ENCODE results near the gene TXNRD2. TPM values are rescaled to one million over a fixed set of nuclear protein-coding genes. Genes with fewer than 3 reads are reported as not detected.

The TXNRD2 gene
- total and polyA plus RNA-seq, 2 of the 4 experiments (the other 2 are of a cell fraction), result 15.6 to 25.7 TPM

GRCh38 chr22:19909350-19910179, 32.1 kb downstream of the TXNRD2 start:
- TF ChIP-seq CHD1 (IDR thresholded peaks at IDR 0.05; ENCODE audit: low read depth, low read length) (no peak), FOS (IDR thresholded peaks at IDR 0.05; ENCODE audit: low read depth, low read length) (no peak), CTCF (conservative IDR thresholded peaks at IDR 0.05; ENCODE audit: low read depth, low read length) (peak; percentile 94), SMC3 (IDR thresholded peaks at IDR 0.05; ENCODE audit: low read depth, low read length) (peak; percentile 99), RAD21 (IDR thresholded peaks at IDR 0.05; ENCODE audit: low read length) (peak; percentile 99), POLR2A (IDR thresholded peaks at IDR 0.05; ENCODE audit: low read depth, low read length) (peak; percentile 39; the same call in 1 of the 2 replicates), NFE2L2 (IDR thresholded peaks at IDR 0.05; ENCODE audit: low read depth, low read length) (no peak)
- TF ChIP-seq, protein P1, sequence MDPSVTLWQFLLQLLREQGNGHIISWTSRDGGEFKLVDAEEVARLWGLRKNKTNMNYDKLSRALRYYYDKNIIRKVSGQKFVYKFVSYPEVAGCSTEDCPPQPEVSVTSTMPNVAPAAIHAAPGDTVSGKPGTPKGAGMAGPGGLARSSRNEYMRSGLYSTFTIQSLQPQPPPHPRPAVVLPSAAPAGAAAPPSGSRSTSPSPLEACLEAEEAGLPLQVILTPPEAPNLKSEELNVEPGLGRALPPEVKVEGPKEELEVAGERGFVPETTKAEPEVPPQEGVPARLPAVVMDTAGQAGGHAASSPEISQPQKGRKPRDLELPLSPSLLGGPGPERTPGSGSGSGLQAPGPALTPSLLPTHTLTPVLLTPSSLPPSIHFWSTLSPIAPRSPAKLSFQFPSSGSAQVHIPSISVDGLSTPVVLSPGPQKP (IDR thresholded peaks at IDR 0.05; ENCODE audit: borderline replicate concordance, low read depth, low read length), result no peak
- H3K9ac ChIP-seq (ENCODE audit: low read depth, low read length), result no peak overlapping the region
- peak overlapping the region; percentile 30 to 94; a peak in 3 of 4 replicates for H4K8ac ChIP-seq (ENCODE audit: low read depth in 2 of 2, low read length in 2 of 2)
- peak overlapping the region; percentile 87 for H2BK120ac ChIP-seq (ENCODE audit: low read depth, low read length)
- POLR2A ChIA-PET (ENCODE audit: unreplicated experiment), result no interaction called here
- H3K18ac ChIP-seq (ENCODE audit: low read depth, low read length), result 0 out of 2 replicates have a peak overlapping the region, but pooled peaks have one; percentile 17
- peak overlapping the region; percentile 80 for H2AFZ ChIP-seq (replicated peaks; ENCODE audit: low read length, poor library complexity)
- peak overlapping the region; percentile 67; the same call in 1 of the 2 replicates for H3K23ac ChIP-seq (ENCODE audit: low read depth, low read length)
- 40% methylated on average over 2 of the region's 6 CpGs; no CpG with 5 or more reads in 1 of the 2 experiments for WGBS, 2 experiments (ENCODE audit: extremely low coverage in 2 of 2, insufficient read length in 1 of 2)
- H3K56ac ChIP-seq (ENCODE audit: extremely low read depth, insufficient read depth, low read length), result no peak overlapping the region
- no peak overlapping the region for H3K4me2 ChIP-seq (ENCODE audit: low read depth, low read length)
- ATAC-seq (ENCODE audit: low read depth) (peak; percentile 99), DNase-seq (peak; percentile 73)
- H3K4ac ChIP-seq (ENCODE audit: low read depth, low read length), result peak overlapping the region; percentile 97
- BruUV-seq (replicated peaks), result no TSS peak
- H2BK20ac ChIP-seq (ENCODE audit: low read depth, low read length), result peak overlapping the region; percentile 80
- no peaks in the 10 kb centered on the region; the same call in 1 of the 2 replicates for H3K9me3 ChIP-seq (ENCODE audit: control insufficient read depth, insufficient read depth, low read length)
- H3K36me3 ChIP-seq (ENCODE audit: control insufficient read depth, insufficient read depth, low read length), result peaks cover 15% of the 10 kb centered on the region
- H3K4me1 ChIP-seq (ENCODE audit: control insufficient read depth, insufficient read depth, low read length), result peaks cover 8% of the 10 kb centered on the region
- dilution Hi-C loops (cut with HindIII; ENCODE audit: low sequenced_read_pairs, unreplicated experiment), result no loop called here
- H4K20me1 ChIP-seq (ENCODE audit: insufficient read depth, low read length), result no peaks in the 10 kb centered on the region
- H2AK9ac ChIP-seq (replicated peaks; ENCODE audit: low read depth, low read length, poor library complexity), result peak overlapping the region; percentile 94
- intact Hi-C loops (cut with micrococcal nuclease), result loop anchor here (1.0 kb wide), 2 partner anchors 55 to 179 kb away; partner anchors contain the start of genes GNB1L and RTL10
- H4K91ac ChIP-seq (ENCODE audit: insufficient read depth, low read depth, low read length), result peak overlapping the region; percentile 67
- peaks cover 6% of the 10 kb centered on the region; the same call in 1 of the 2 replicates for H3K9me1 ChIP-seq (ENCODE audit: insufficient read depth, low read length)
- peak overlapping the region; percentile 92 for H3K14ac ChIP-seq (replicated peaks; ENCODE audit: low read depth, low read length)
- in situ Hi-C loops (cut with MboI; ENCODE audit: low sequenced_read_pairs), result loop anchor here (5.0 kb wide), 1 partner anchor 177 kb away; no protein-coding TSS in a partner anchor
- peak overlapping the region; percentile 79 for H2BK5ac ChIP-seq (ENCODE audit: low read depth, low read length, poor library complexity, severe bottlenecking)
- no peak overlapping the region for H3K27ac ChIP-seq (ENCODE audit: insufficient read depth, low read length)
- peaks cover 0 to 7% of the 10 kb centered on the region in 2 experiments; a peak in 2 of 4 replicates for H3K79me1 ChIP-seq (ENCODE audit: low read depth in 1 of 2, low read length in 2 of 2)
- H4K5ac ChIP-seq (ENCODE audit: low read depth, low read length), result peak overlapping the region; percentile 21
- peak overlapping the region; percentile 99 for H2AK5ac ChIP-seq (ENCODE audit: low read depth, low read length)
- peak overlapping the region; percentile 21; the same call in 1 of the 3 replicates for H2BK15ac ChIP-seq (ENCODE audit: low read depth, low read length)
- CTCF ChIA-PET, result interaction anchor here (0.5 to 2.0 kb wide), 7 partner anchors 54 to 570 kb away, joined by 3 to 27 read pairs (median 4); no protein-coding TSS in a partner anchor
- no peak overlapping the region for H3K4me3 ChIP-seq (ENCODE audit: insufficient read depth, low read depth, low read length)
- no peaks in the 10 kb centered on the region for H3K27me3 ChIP-seq (ENCODE audit: control insufficient read depth, insufficient read depth, low read length)

Data from IMR-90 (cell line).